NCI-H1436 treated with DMSO at 0.1 percent for 48 hours (cell line): ENCODE results near the gene CCDC141.

Experiments used
- DNase-seq: peaks from one replicate; lab custom pipeline; 2025; lab: John Stamatoyannopoulos, UW

Gene CCDC141

DNA sequence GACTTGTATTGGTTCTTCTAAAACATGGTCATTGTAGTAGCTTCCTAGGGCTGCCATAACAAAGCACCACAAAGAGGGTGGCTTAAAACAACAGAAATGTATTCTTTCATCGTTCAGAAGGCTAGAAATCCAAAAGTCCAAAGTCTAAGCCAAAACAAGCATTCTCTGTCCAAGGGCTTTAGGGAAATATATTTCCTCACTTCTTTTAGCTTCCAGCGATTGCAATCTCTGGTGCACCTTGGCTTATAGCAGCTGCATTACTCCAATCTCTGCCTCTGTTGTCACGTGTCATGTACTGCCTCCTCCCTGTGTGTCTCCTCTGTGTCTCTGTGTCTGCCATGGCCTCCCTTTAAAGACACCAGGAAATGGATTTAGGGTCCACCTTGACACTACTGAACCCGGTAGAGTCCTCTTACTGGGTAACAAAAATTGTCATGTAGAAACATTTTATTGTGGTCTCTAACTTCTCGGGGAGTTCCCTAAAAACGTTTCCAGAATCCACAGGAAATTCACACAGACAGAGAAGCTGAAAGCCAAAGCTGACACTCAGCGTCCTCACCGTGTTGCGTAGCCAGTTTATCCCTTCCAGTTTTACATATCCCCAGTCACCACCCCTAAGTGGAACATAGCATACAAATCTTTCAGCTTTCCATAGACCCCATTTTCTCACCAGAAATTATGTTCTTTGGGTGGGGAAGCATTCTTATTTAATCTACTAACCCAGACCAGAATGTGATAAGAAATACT is 222.0 kb downstream of the CCDC141 start:
- no peak for DNase-seq

DNA sequence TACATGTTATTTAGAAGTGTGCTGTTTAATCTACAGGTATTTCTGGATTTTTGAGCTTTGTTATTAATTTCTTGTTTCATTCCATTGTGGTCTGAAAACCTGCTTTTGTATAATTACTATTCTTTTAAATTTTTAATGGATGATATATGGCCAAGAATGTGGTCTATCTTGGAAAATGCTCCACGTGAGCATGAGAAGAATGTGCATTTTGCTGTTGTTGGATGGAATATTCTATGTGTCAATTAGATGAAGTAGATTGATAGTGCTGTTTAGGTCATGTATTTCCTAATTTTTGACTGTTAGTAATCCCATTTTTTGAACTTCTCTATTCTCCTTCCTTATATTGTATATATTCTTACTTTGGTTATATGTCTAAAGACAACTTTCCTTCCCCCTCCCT is 222.8 kb downstream of the CCDC141 start:
- no peak for DNase-seq

DNA sequence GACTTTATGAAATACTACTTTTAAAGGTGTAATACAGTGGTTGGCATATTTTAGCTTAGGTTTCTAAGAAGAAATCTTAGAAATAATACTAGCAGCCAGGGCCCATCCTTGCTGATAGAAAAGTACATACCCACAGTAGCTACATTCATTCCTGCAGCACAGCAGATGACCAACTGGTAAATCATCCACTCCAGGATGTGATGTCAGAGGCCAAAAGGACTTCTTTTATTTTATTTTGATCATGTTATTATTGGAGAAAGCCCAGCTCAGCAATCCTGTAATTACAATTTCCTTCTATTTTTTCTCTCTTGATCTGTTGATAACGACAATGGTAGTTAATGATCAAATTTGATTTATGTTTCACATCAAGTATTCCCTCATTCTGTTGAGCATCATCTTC is 224.8 kb downstream of the CCDC141 start:
- no peak for DNase-seq

DNA sequence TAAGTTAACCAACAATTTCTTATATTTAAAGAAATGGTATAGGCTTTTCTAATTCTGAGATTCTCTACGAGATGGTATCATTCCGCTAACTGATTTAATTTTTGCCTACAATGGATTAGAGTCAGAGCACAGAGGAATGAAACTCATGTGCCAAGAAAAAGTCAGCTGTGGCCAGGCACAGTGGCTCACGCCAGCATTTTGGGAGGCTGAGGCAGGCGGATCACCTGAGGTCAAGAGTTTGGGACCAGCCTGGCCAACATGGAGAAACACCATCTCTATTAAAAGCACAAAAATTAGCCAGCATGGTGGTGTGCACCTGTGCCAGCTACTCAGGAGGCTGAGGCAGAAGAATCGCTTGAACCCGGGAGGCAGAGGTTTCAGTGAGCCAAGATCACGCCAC is 225.8 kb downstream of the CCDC141 start:
- no peak for DNase-seq

DNA sequence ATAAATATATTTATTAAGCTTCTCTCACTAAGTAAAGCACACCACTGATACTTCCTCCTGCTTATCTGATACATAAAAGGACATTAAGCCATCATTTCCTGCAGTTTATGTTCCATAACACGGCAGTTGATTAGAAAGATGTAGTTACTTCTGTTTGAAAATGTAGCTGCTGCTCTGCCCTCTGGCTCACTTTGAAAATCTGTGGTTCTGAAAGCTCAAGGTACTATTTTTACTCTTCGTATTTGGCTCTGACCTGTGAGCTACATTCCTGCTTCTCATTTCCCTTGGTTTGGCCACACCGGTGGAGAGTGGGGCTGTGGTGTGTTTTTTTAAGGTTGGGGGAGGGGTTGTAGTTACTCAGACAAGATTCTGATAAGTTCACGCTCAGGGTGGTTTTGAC is 229.9 kb downstream of the CCDC141 start:
- DNase-seq: no peak

DNA sequence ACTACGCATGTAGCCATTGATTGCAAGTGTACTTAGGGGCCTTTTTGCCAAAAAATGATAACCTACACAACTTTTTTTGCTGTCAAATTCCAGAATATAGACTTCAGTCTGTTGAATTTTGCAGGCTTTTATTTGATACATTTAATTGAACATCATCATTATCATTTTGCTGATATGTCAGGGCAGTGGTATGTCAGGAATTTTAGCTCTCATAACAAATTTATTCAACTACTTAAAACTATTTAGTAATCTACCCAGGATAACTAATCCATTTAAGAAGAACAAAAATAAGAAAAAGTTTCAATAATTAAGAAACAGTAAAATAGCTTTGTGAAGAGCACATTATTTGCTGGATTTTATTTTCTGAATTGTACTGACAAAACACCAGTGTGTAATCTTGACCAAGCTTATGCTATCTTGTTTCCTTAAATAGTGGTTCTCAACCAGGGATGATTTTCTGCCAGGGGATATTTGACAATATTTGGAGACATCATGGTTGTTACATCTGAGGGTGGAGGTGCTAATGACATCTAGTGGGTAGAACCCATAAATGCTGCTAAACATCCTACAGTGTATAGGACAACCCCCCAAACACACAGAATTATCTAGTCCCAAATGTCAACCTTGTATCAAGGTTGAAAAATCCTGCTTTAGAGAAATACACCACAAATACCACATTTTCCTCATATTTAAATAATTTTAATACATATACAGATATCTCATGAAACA is 230.6 kb downstream of the CCDC141 start:
- DNase-seq: no peak

DNA sequence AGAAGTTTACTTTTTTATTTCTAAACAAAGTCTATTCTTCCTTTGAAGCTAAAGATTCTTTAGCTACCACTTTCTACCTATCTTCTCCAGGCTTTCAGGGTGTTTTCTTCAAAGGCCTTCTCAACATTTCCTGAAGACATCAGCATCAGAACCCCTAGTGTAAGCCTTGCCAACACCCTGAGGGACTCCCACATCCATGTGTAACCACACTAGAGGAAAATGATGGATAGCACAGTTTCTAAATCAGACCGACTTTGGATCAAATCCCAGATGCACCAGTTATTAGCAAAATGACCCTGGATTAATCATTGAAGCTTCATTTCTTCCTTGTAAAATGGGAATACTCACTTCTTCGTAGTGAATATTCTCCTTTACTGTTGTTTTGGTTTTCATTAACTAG is 238.0 kb downstream of the CCDC141 start:
- DNase-seq: no peak

DNA sequence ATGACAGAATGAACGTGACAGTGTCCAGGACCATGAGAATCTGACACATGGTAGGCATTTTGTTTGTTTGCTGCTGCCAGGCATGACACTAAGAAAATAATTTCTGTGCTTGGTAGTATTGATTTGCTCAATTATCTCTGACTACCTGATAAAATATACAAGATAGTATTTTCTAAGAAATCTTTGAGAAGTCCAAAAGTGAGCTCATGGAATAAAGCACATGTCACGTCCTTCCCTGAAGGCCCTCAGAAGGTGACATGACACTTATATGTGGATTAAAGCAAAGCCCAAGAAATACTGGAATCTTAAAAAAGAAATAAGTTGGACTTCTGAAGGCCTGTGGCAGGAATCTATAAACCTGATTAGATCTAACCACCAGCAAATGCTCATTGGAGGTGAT is 238.9 kb downstream of the CCDC141 start:
- no peak for DNase-seq

DNA sequence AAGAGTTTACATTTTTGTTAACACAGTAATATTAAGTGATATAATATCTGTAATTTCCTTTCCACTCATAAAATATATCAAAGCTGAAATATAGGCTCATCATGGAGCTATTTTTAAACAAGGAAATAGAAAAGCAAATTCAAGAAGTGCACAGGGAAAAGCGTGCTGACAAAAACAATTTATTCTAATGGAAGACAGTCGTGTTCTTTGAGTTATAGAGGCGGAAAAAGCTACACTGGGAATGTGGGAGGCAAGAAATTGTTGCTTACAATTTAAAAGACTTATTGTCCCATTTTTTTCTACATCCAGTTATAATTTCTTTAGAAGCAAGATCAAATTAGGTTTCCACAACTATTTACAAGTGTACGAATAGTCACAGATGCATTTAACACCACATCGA is 239.5 kb downstream of the CCDC141 start:
- no peak for DNase-seq

DNA sequence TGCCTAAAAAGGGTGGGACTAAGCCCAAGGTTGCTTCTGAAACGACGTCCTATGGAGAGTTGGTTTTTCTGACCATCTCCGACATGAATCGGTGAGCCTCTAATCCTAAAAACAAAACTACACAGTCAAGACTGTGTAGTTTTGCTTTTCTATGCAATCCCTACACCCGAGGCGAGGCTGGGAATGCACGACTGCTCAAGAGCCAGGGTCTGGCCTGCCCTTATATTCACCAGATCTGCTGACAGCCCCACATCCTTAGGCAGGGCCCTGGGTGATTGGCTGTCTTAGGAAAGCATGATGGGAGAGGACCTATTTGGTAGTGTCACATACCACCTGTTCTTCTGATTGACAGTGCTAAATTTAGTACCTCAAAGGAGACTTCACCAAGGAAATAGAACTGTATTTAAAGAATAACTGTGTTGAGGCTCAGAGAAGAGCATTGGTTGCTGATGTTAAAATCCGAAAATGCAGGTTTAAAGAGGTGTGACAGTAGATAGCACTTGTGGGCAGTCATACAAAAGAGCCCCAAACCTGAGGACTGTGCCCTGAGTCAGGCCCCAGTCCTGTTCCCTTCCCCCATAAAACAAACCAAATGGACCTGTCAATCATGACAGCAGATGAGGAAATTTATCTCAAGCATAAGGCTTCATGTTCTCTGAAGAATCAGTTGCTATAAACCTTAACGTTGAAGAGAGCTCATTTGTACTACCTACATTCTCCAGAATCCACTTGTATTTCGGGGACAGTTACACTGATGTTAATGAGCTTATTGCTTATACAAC is 242.5 kb downstream of the CCDC141 start, which contains the start of gene TTN:
TTN (minus strand) TSS at position 197 of the 782 bp plus-strand sequence. CDS start 2,781 bp downstream, outside the sequence.
- DNase-seq: no peak

DNA sequence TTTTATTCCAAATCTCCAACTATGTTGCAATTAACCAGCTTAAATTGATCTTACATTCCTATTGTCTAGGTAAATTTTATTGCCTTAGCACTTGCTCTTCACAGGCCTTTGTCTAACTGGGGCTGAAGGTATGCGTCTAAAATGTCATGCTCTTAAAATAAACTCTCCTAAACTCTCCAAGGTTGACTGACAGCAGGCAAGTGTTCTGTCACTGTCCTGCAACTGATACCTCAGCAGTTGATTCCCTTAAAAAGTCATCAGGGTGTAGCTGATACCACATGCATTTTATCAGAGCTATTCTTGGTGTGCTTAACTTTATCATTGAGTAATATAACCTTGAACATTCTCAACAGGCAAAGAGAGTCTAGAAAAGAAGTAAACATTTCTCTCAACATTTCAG is 243.4 kb downstream of the CCDC141 start:
- DNase-seq: no peak

DNA sequence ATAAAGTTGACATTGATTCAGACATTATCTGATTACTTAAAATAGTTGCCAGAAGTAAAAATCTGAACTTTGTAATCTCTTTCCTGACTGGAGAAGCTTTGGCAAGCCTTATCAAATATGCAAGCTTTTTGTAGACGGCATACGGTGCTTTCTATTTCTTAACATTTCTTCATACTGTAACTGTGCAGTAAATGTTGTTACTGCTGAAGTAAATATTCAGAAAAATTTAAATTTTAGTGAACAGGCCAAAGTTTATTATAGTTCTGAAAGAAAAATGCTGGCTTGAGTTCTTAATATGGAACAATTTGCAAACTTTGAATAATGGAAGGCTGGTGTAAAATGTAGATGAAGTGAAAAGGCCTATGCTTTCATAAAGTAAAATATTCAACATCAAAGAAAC is 244.5 kb downstream of the CCDC141 start:
- no peak for DNase-seq

DNA sequence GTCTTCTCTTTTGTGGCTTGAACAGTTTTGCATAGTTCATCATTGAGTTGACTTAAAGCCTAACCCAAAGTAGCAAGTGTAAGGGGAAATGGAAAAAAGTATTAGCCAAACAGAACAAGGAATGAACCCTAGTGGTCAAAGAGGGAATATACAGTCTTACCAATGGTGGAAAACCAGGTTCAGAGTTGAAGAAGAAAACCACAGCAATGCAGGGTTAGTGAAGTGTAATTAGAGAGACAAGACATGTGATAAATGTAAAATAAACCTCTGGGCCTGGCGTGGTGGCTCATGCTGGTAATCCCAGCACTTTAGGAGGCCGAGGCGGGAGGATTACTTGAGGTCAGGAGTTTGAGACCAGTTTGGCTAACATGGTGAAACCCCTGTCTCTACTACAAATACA is 245.1 kb downstream of the CCDC141 start:
- DNase-seq: no peak

DNA sequence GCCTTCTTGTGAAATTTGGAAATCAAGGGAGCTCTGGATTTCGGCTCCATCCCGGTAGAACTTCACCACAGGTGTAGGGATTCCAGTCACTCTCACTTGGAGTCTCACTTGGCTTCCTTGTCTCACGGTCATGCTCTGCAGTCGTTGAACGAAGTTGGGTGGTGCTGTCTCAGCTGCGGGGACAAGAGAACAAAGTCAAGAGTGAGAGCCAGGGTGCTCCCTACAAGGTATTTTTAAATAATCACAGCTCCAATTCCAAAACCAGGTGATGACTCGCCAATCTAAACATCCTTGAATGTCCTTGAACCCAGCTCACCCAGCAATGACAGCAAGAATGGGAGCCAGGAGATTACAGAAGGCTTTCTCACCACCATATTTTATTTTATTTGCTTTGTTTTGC is 249.4 kb downstream of the CCDC141 start:
- no peak for DNase-seq

DNA sequence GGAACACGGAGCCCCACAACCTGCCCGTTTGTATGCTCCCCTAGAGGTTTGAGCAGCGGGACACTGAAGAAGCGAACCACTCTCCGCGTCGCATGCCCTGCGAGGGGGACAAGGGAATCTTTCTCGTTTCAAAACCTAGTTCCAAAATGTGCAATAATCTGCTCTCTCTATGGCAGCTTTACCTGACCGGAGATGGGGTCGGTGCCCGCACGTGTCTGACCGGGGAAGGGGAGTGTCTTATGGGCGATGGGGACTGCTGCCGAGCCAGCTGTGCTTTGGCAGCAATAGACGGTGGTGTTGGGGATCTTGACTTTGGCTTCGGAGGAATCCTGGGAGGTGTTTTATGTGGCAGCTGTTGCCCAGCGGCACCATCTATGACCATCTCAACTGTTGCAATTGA is 250.6 kb downstream of the CCDC141 start:
- no peak for DNase-seq

DNA sequence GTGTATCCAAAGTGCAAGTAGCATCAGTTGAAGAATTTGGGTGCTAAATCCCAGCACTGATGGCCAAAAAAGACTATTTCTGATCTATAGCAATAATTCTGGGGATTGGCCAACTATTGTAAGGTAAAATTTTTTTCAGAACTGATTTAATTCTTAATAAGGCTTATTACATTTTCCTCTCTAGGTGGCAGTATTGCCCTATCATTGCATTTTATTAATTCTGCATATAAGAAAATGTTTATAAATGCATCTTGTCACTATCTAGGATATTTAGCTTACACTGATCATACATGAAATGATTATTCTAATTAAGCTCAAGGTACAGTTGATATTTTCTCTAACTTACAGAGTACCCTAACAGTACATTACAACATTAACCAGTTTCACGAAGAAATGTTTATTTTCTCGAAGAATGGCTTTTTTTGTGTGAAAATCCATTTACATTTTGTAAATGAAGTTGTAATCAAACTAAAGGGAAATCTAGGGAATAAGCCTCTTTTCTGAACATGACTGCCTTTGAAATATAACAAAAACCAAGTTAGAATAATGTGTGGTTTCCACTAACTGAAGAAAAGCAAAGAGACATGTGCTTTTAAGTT is 253.8 kb downstream of the CCDC141 start:
- DNase-seq: peak; percentile 2

DNA sequence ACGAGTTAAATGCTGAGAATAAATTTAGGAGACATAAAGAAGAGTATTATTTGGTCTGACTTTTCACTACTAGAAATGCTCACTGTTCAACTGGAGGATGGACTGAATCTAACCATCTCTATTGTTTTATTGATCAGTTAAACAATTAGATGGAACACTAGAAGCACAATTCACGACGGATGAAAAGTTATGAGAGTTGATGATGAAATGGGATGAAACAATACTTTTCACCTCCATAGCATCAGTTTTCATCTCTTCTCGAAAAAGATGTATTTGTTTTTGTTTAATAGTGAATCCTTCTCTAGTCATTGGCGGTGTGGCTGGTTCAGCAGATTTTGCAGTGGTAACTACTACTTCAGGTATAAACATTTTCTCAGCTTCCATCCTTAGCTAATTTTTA is 262.0 kb downstream of the CCDC141 start:
- DNase-seq: no peak

DNA sequence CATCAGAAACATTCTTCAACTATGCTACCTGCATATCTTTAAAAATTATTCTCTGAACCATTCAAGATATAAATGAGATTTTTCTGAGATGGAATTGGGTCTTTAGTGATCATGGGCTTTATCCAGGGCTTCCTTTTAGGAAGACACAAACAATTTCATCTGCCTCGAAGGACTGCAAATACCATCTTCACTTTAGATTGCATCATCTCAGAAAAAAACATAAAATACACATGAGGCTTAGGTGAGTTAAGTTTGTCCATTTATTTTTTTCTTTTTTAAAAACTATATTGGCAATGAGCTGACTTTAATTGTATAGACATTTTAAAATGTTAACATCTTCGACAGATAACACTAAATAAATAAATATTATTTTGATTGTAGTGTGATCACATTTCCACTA is 262.8 kb downstream of the CCDC141 start:
- DNase-seq: no peak

DNA sequence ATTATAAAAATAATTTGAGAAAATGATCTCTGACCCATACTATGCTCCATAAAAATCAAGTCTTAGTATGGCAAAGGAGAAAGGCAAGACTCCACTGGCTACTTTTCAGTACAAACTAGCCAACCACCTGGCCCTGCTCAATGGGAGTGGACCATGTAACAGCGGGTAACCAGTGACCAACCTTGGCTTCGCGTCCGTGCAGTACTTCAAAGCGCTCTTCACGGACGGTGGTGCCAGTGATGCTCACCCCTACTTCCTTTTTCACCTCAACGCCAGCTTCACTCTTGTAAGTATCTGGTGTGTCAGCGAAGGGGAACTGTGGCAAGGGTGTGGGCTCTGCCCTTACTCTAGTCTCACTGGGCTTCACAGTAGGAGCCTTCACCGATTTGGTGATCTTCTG is 266.0 kb downstream of the CCDC141 start:
- DNase-seq: no peak

DNA sequence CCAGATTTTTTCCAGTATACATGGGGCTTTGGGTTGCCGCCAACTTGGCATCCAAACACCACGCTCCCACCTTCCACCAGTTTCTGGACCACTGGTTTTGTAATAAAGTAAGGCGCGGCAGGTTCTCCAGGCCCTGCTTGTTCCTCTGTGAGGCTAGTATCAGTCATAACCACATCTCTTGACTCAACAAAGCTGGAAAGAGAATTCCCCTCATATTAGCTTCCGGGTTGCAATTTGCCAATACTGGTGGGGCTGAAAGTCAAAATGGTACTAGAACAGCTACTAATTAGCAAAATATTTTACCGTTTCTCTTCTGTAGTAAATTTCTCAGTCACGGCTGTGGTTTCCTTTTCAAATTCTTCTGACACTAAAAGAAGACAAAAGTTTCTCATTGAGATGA is 267.7 kb downstream of the CCDC141 start:
- no peak for DNase-seq
